IMR-90 (cell line): Measurements from ENCODE around the gene AAGAB. TPM values are rescaled to one million over a fixed set of nuclear protein-coding genes. Genes with fewer than 3 reads are reported as not detected.

Experiments
- ATAC-seq: fragments of 200-7000 bp; cut with Tn5 transposase; 2 replicates; pipeline ENCODE4 v1.9.1; 2020; ENCODE audit warnings: low read depth, mild to moderate bottlenecking, moderate library complexity
- Bru-seq: library from RNA; stranded (reverse); fragments of 400-500 nt; gene quantifications from one replicate; lab custom pipeline; 2021; lab: Mats Ljungman, UMichigan
- BruChase-seq, 2 experiments: library from RNA; stranded (reverse); fragments of 400-500 nt; gene quantifications; one replicate each; lab custom pipeline; 2021; lab: Mats Ljungman, UMichigan
- BruUV-seq: library from RNA; stranded (reverse); fragments of 400-500 nt; replicated peaks from 2 replicates; lab custom pipeline; 2021; lab: Mats Ljungman, UMichigan
- CTCF ChIA-PET: fragments of 300-600 bp; formaldehyde crosslinking; extraction: SDS; loops from one replicate; lab custom pipeline; 2021; ENCODE audit warnings: antibody characterized with exemption; lab: Yijun Ruan, JAX
- POLR2A ChIA-PET: fragments of 300-600 bp; sonication (Branson Sonifier 250); formaldehyde crosslinking; loops from one replicate; lab custom pipeline; 2022; ENCODE audit warnings: antibody characterized with exemption; ENCODE audit not compliant: unreplicated experiment; lab: Charles Lee
- DNase-seq: peaks from one replicate; pipeline ENCODE4 v3.0.0; 2013
- H2AFZ ChIP-seq: replicated peaks from 2 replicates; pipeline ENCODE3; 2013; ENCODE audit warnings: low read length, mild to moderate bottlenecking; ENCODE audit not compliant: poor library complexity
- H2AK5ac ChIP-seq: 2 replicates; pipeline ENCODE4 v1.6.1; 2013; ENCODE audit warnings: low read depth, low read length, inconsistent platforms
- H2AK9ac ChIP-seq: replicated peaks from 2 replicates; pipeline ENCODE3; 2013; ENCODE audit warnings: mild to moderate bottlenecking, low read depth, low read length, moderate library complexity; ENCODE audit not compliant: poor library complexity
- H2BK120ac ChIP-seq: 2 replicates; pipeline ENCODE4 v1.6.1; 2013; ENCODE audit warnings: low read depth, low read length, inconsistent platforms
- H2BK15ac ChIP-seq: 3 replicates; pipeline ENCODE4 v1.6.1; 2013; ENCODE audit warnings: low read depth, low read length, inconsistent platforms
- H2BK20ac ChIP-seq: 2 replicates; pipeline ENCODE4 v1.6.1; 2013; ENCODE audit warnings: low read depth, mild to moderate bottlenecking, inconsistent platforms, low read length, moderate library complexity
- H2BK5ac ChIP-seq: 2 replicates; pipeline ENCODE4 v1.6.1; 2013; ENCODE audit warnings: mild to moderate bottlenecking, low read depth, low read length, inconsistent platforms; ENCODE audit not compliant: poor library complexity, severe bottlenecking
- H3K14ac ChIP-seq: replicated peaks from 2 replicates; pipeline ENCODE4 v1.6.1; 2013; ENCODE audit warnings: low read depth, low read length, inconsistent platforms
- H3K18ac ChIP-seq: 2 replicates; pipeline ENCODE4 v1.6.1; 2013; ENCODE audit warnings: low read depth, low read length, control low read depth
- H3K23ac ChIP-seq: 2 replicates; pipeline ENCODE4 v1.6.1; 2013; ENCODE audit warnings: low read depth, low read length, inconsistent platforms
- H3K27ac ChIP-seq: 2 replicates; pipeline ENCODE4 v1.5.1; 2013; ENCODE audit warnings: mild to moderate bottlenecking, control low read depth, low read length; ENCODE audit not compliant: insufficient read depth
- H3K27me3 ChIP-seq: 2 replicates; pipeline ENCODE4 v1.6.1; 2013; ENCODE audit warnings: low read length; ENCODE audit not compliant: control insufficient read depth, insufficient read depth
- H3K36me3 ChIP-seq: 2 replicates; pipeline ENCODE4 v1.6.1; 2013; ENCODE audit warnings: low read length, mixed read lengths; ENCODE audit not compliant: control insufficient read depth, insufficient read depth
- H3K4ac ChIP-seq: 2 replicates; pipeline ENCODE4 v1.6.1; 2013; ENCODE audit warnings: low read depth, low read length, inconsistent platforms
- H3K4me1 ChIP-seq: 2 replicates; pipeline ENCODE4 v1.6.1; 2013; ENCODE audit warnings: low read length, mixed read lengths; ENCODE audit not compliant: control insufficient read depth, insufficient read depth
- H3K4me2 ChIP-seq: 2 replicates; pipeline ENCODE4 v1.6.1; 2013; ENCODE audit warnings: low read depth, mild to moderate bottlenecking, control low read depth, low read length, moderate library complexity
- H3K4me3 ChIP-seq: 2 replicates; pipeline ENCODE4 v1.5.1; 2013; ENCODE audit warnings: low read depth, mild to moderate bottlenecking, control low read depth, low read length, moderate library complexity; ENCODE audit not compliant: insufficient read depth
- H3K56ac ChIP-seq: 2 replicates; pipeline ENCODE4 v1.6.1; 2013; ENCODE audit warnings: low read length, inconsistent platforms; ENCODE audit not compliant: insufficient read depth; ENCODE audit errors: extremely low read depth
- H3K79me1 ChIP-seq, 2 experiments: 2 replicates each; pipeline ENCODE4 v1.6.1; 2013; ENCODE audit warnings: low read length in 2 of 2, inconsistent platforms in 1 of 2, low read depth in 1 of 2
- H3K9ac ChIP-seq: 2 replicates; pipeline ENCODE4 v1.6.1; 2013; ENCODE audit warnings: low read depth, low read length, control low read depth
- H3K9me1 ChIP-seq: 2 replicates; pipeline ENCODE4 v1.6.1; 2013; ENCODE audit warnings: low read length, inconsistent platforms; ENCODE audit not compliant: insufficient read depth
- H3K9me3 ChIP-seq: 2 replicates; pipeline ENCODE4 v1.6.1; 2013; ENCODE audit warnings: low read length; ENCODE audit not compliant: control insufficient read depth, insufficient read depth
- H4K20me1 ChIP-seq: 2 replicates; pipeline ENCODE4 v1.6.1; 2013; ENCODE audit warnings: low read length, inconsistent platforms; ENCODE audit not compliant: insufficient read depth
- H4K5ac ChIP-seq: 2 replicates; pipeline ENCODE4 v1.6.1; 2013; ENCODE audit warnings: mild to moderate bottlenecking, low read depth, low read length, control low read depth
- H4K8ac ChIP-seq, 2 experiments: 2 replicates each; pipeline ENCODE4 v1.6.1; 2013; ENCODE audit warnings: low read depth in 2 of 2, low read length in 2 of 2, control low read depth in 1 of 2, inconsistent platforms in 1 of 2
- H4K91ac ChIP-seq: 2 replicates; pipeline ENCODE4 v1.6.1; 2013; ENCODE audit warnings: low read depth, low read length, inconsistent platforms; ENCODE audit not compliant: insufficient read depth
- BHLHE40 ChIP-seq: fragments of 150-350 bp; IDR thresholded peaks from 2 replicates; pipeline ENCODE4 v1.6.1; 2016; ENCODE audit warnings: mild to moderate bottlenecking, low read depth, low read length
- CEBPB ChIP-seq: IDR thresholded peaks from 2 replicates; pipeline ENCODE4 v1.6.1; 2012; ENCODE audit warnings: low read depth, low read length, improper control_type of control experiment
- CTCF ChIP-seq: conservative IDR thresholded peaks from 2 replicates; pipeline ENCODE4 v1.5.1; 2012; ENCODE audit warnings: mild to moderate bottlenecking, low read depth, low read length, improper control_type of control experiment
- FOS ChIP-seq: fragments of 150-350 bp; IDR thresholded peaks from 2 replicates; pipeline ENCODE4 v1.6.1; 2016; ENCODE audit warnings: low read depth, low read length
- MAFK ChIP-seq: IDR thresholded peaks from 2 replicates; pipeline ENCODE4 v1.6.1; 2012; ENCODE audit warnings: low read depth, low read length, improper control_type of control experiment
- MXI1 ChIP-seq: IDR thresholded peaks from 2 replicates; pipeline ENCODE4 v1.6.1; 2012; ENCODE audit warnings: low read depth, mild to moderate bottlenecking, low read length, moderate library complexity, borderline replicate concordance
- RCOR1 ChIP-seq: IDR thresholded peaks from 2 replicates; pipeline ENCODE4 v1.6.1; 2012; ENCODE audit warnings: mild to moderate bottlenecking, low read length, improper control_type of control experiment; ENCODE audit not compliant: insufficient replicate concordance
- RFX5 ChIP-seq: IDR thresholded peaks from 2 replicates; pipeline ENCODE4 v1.8.0; 2012; ENCODE audit warnings: low read depth, mild to moderate bottlenecking, low read length, moderate library complexity
- SMC3 ChIP-seq: fragments of 150-350 bp; IDR thresholded peaks from 2 replicates; pipeline ENCODE4 v1.6.1; 2016; ENCODE audit warnings: low read depth, mild to moderate bottlenecking, antibody characterized with exemption, low read length, moderate library complexity
- WGBS, 2 experiments: methylation state at CpG; one replicate each; pipeline versions ENCODE4 v1.1.5 to v1.1.7; 2013; ENCODE audit warnings: missing lambda C conversion rate in 2 of 2; ENCODE audit not compliant: insufficient read length in 1 of 2; ENCODE audit errors: extremely low coverage in 2 of 2; 5-methylcytosine and 5-hydroxymethylcytosine counted together
- dilution Hi-C: fragments of 300-500 bp; cut with HindIII; formaldehyde crosslinking; loops from one replicate; pipeline ENCODE4 v1.14.3; 2018; ENCODE audit warnings: low sequenced_read_pairs; ENCODE audit not compliant: unreplicated experiment
- in situ Hi-C: fragments of 300-500 bp; cut with MboI; formaldehyde crosslinking; loops from 3 replicates; pipeline ENCODE4 v1.14.3; 2019; ENCODE audit warnings: low sequenced_read_pairs, inconsistent platforms, mixed read lengths
- intact Hi-C: fragments of 100-400 bp; cut with micrococcal nuclease; formaldehyde crosslinking; loops from 2 replicates; pipeline ENCODE4 v1.10.0; 2022
- long read RNA-seq: library from polyadenylated mRNA; unstranded; transcript quantifications from one replicate; pipeline ENCODE4 v2.0.0, GENCODE V29; 2021; ENCODE audit not compliant: unreplicated experiment
- polyA plus RNA-seq, 3 experiments: library from polyadenylated mRNA; depleted of rRNA; stranded (reverse); fragments of >200 nt; gene quantifications; 2 replicates each; pipeline ENCODE4 v1.2.3, GENCODE V29; 2012; ENCODE audit warnings: low replicate concordance in 1 of 3
- total RNA-seq: library from RNA; depleted of rRNA; stranded (reverse); fragments of >200 nt; gene quantifications from 2 replicates; pipeline ENCODE4 v1.2.3, GENCODE V29; 2012; rRNA removed
- TF ChIP-seq, protein P1 (sequence below): fragments of 150-350 bp; IDR thresholded peaks from 2 replicates; pipeline ENCODE4 v1.6.1; 2016; ENCODE audit warnings: low read depth, mild to moderate bottlenecking, low read length, moderate library complexity, borderline replicate concordance

The AAGAB gene
- 56.7 and 69.7 TPM in 2 replicates for total RNA-seq
- polyA plus RNA-seq (2012; rRNA removed): 21.6 and 26.1 TPM in 2 replicates
- polyA plus RNA-seq (2012; cell fraction: cytosol; rRNA removed): 6.9 and 12.3 TPM in 2 replicates
- 5.6 and 13.9 TPM in 2 replicates for polyA plus RNA-seq (2012; cell fraction: nucleus; rRNA removed; ENCODE audit: low replicate concordance)
- Bru-seq, nascent RNA: percentile 83 among the genes with signal in this experiment
- BruChase-seq, experiment 1, labeled RNA remaining after a 6-hour chase: percentile 85 among the genes with signal in this experiment
- percentile 83 among the genes with signal in this experiment for BruChase-seq, experiment 2, labeled RNA remaining after a 2-hour chase
- long read RNA-seq, transcript AAGAB-201 (10 exons, 2,841 nt): major isoform, 50 of 70 reads
- long read RNA-seq, transcript AAGAB-207 (10 exons, 2,251 nt): minor isoform, 12 of 70 reads
- long read RNA-seq, partial matches to known transcripts: 3 of 70 reads
- long read RNA-seq, other reads (novel, unspliced or antisense): 4 of 70 reads

GRCh38 chr15:67254238-67255175 lies at the start of gene AAGAB, which contains the start of gene IQCH:
TSS of gene AAGAB (minus strand) at chr15:67254661. CDS start at chr15:67254631, 30 bp downstream.
TSS of gene IQCH (plus strand) at chr15:67254786. CDS start at chr15:67254897, 111 bp downstream.
- Histone ChIP-seq H3K9me1 (0 out of 2 replicates have a peak, but pooled peaks cover 4% of the 10 kb centered on the region), H2AFZ (peak within 1 kb of the TSS; percentile 98), H4K8ac (peak within 1 kb of the TSS; percentile 58 to 79), H3K4ac (peak within 1 kb of the TSS; percentile 61), H2BK20ac (0 out of 2 replicates have a peak within 1 kb of the TSS, but pooled peaks have one; percentile 14), H3K14ac (peak within 1 kb of the TSS; percentile 78), H3K36me3 (no peaks in the 10 kb centered on the region), H3K9ac (peak within 1 kb of the TSS; percentile 92), H3K27ac (peak within 1 kb of the TSS; percentile 83), H2BK5ac (peak within 1 kb of the TSS; percentile 75), H3K9me3 (no peaks in the 10 kb centered on the region), H2BK15ac (peak within 1 kb of the TSS; percentile 46; the same call in 1 of the 3 replicates), H3K4me1 (peaks cover 2% of the 10 kb centered on the region; the same call in 1 of the 2 replicates), H4K91ac (peak within 1 kb of the TSS; percentile 63), H4K20me1 (peaks cover 4% of the 10 kb centered on the region; the same call in 1 of the 2 replicates), H4K5ac (peak within 1 kb of the TSS; percentile 43; the same call in 1 of the 2 replicates), H2AK5ac (peak within 1 kb of the TSS; percentile 5), H3K56ac (peak within 1 kb of the TSS; percentile 72), H3K23ac (peak within 1 kb of the TSS; percentile 63), H2AK9ac (peak within 1 kb of the TSS; percentile 68), H2BK120ac (peak within 1 kb of the TSS; percentile 43; the same call in 1 of the 2 replicates), H3K27me3 (no peaks in the 10 kb centered on the region), H3K4me2 (peak within 1 kb of the TSS; percentile 97), H3K18ac (peak within 1 kb of the TSS; percentile 35), H3K79me1 (peaks cover 9 to 44% of the 10 kb centered on the region in 2 experiments), H3K4me3 (peak within 1 kb of the TSS; percentile 57)
- BruUV-seq: TSS peak; percentile 70
- ChIA-PET POLR2A (no interaction called here), CTCF (no interaction called here)
- in situ Hi-C loops: no loop called here
- WGBS, 2 experiments: 2% methylated on average over 45 of the region's 76 CpGs; no CpG with 5 or more reads in 1 of the 2 experiments
- DNase-seq: peak; percentile 98
- peak; percentile 100 for ATAC-seq
- dilution Hi-C loops: no loop called here
- intact Hi-C loops: loop anchor here (2.0 to 5.0 kb wide), 2 partner anchors 42 to 308 kb away; no protein-coding TSS in a partner anchor
- TF ChIP-seq SMC3 (no peak; the same call in 1 of the 2 replicates), RCOR1 (no peak), CEBPB (peak; percentile 28; the same call in 1 of the 2 replicates), BHLHE40 (peak; percentile 100), FOS (peak; percentile 63), MXI1 (0 out of 2 replicates have a peak, but pooled peaks have one; percentile 45), CTCF (no peak), RFX5 (peak; percentile 64; the same call in 1 of the 2 replicates), MAFK (no peak)
- TF ChIP-seq, protein P1, sequence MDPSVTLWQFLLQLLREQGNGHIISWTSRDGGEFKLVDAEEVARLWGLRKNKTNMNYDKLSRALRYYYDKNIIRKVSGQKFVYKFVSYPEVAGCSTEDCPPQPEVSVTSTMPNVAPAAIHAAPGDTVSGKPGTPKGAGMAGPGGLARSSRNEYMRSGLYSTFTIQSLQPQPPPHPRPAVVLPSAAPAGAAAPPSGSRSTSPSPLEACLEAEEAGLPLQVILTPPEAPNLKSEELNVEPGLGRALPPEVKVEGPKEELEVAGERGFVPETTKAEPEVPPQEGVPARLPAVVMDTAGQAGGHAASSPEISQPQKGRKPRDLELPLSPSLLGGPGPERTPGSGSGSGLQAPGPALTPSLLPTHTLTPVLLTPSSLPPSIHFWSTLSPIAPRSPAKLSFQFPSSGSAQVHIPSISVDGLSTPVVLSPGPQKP: 0 out of 2 replicates have a peak, but pooled peaks have one; percentile 19
